Lung (tissue), 12 donors: ENCODE data around the gene TSKU. TPM values are rescaled to one million over a fixed set of nuclear protein-coding genes. Genes with fewer than 3 reads are reported as not detected.

Experiments used
- ATAC-seq: fragments of 200-7000 bp; cut with Tn5 transposase; one replicate; pipeline ENCODE4 v1.9.1; 2020; ENCODE audit warnings: moderate number of reproducible peaks; ENCODE audit not compliant: insufficient read depth, low FRiP score
- DNase-seq, 3 donors: peaks; one replicate each; pipeline ENCODE4 v3.0.0-alpha.2; 2013 to 2017
- H3K27ac ChIP-seq, 2 donors: one replicate each; pipeline ENCODE4 v1.5.1; 2013; ENCODE audit warnings: mild to moderate bottlenecking in 2 of 2, moderate library complexity in 2 of 2, control low read depth in 1 of 2, inconsistent platforms in 1 of 2, low read depth in 1 of 2, low read length in 1 of 2
- H3K27me3 ChIP-seq, 3 donors: one replicate each; pipeline ENCODE4 v1.5.1; 2013; ENCODE audit warnings: low read length in 2 of 3; ENCODE audit not compliant: control insufficient read depth in 3 of 3, insufficient read depth in 3 of 3
- H3K36me3 ChIP-seq, 4 donors: one replicate each; pipeline ENCODE4 v1.5.1; 2013; ENCODE audit warnings: low read length in 4 of 4, mild to moderate bottlenecking in 1 of 4, moderate library complexity in 1 of 4; ENCODE audit not compliant: control insufficient read depth in 4 of 4, insufficient read depth in 4 of 4
- H3K4me1 ChIP-seq, 5 donors: one replicate each; pipeline ENCODE4 v1.5.1; 2013; ENCODE audit warnings: low read length in 5 of 5, mild to moderate bottlenecking in 2 of 5, moderate library complexity in 1 of 5; ENCODE audit not compliant: control insufficient read depth in 5 of 5, insufficient read depth in 5 of 5
- H3K4me3 ChIP-seq: one replicate; pipeline ENCODE4 v1.5.1; 2013; ENCODE audit warnings: mild to moderate bottlenecking, control low read depth, moderate library complexity
- H3K9ac ChIP-seq, 2 donors: one replicate each; pipeline ENCODE4 v1.5.1; 2013; ENCODE audit warnings: low read length in 2 of 2, control low read depth in 1 of 2; ENCODE audit not compliant: insufficient read depth in 1 of 2
- H3K9me3 ChIP-seq, 4 donors: one replicate each; pipeline ENCODE4 v1.5.1; 2013; ENCODE audit warnings: low read length in 3 of 4, mild to moderate bottlenecking in 1 of 4, moderate library complexity in 1 of 4; ENCODE audit not compliant: control insufficient read depth in 4 of 4, insufficient read depth in 3 of 4
- whole genome bisulfite sequencing, 2 donors: extraction: QIAGEN DNeasy Blood & Tissue Kit; methylation state at CpG; one replicate each; pipeline ENCODE4 v1.1.7; 2013; 5-methylcytosine and 5-hydroxymethylcytosine counted together
- polyA plus RNA-seq, 2 donors: library from polyadenylated mRNA; stranded (reverse); fragments of 200-250 nt; gene quantifications; one replicate each; pipeline ENCODE4 v1.2.1, GENCODE V29; 2013
- total RNA-seq, 2 donors: library from RNA; depleted of rRNA in 1 of 2; stranded (reverse); fragments of >200 nt in 1 of 2; gene quantifications; one replicate each; pipeline ENCODE4 v1.2.1, GENCODE V29; 2014 to 2021
- TF ChIP-seq, protein P1 (sequence below): IDR thresholded peaks from 2 replicates; pipeline ENCODE4 v1.5.1; 2012; ENCODE audit warnings: mild to moderate bottlenecking; ENCODE audit errors: control extremely low read depth, extremely low read depth
- donor health status: control.
- donor health status: control.
- donor health status: Bipolar disorder and iron deficiency.
- donor health status: healthy.
- donor health status: DM: yes; HTN: yes; CAD: no.

Gene TSKU
- total and polyA plus RNA-seq, 4 donors, result 3.7 to 18.6 (median 11.6) TPM

DNA sequence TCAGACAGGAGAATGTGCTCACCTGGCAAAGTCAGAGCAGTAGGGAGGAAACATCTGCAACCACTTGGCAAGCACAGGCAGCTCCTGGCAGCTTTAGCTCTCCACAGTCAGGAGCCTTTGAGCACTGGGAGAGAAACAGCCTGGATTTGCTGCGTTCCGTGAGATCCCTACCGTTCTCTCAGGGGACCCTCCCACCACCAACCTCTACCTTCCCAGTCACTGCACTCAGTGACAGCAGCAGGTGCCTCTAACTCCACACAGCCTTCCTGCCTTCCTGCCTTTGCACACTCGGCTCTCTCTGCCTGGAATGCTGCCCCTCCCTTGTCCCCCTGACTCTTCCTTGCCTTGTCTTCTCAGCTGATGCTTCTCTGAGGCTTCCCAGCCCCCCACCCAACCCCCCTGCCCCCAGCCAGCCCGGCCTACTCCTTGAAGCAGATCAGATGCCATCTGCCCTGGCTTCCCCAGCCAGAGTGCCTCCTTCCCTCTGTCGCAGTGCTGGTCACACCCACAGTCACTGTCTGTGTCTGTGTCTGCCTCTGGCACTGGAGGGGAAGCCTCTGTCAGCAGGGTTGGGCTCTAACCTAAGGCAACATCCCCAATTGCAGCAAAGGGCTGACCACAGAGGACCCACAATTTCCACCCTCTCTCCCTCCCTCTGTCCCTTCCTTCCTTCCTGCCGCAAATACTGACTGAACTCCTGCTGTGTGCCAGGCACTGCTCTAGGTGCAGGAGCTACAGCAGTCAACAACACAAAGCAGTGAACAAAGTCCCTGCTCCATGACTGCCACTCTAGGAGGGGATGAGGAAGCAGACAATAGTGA lies 14.9 kb upstream of the TSKU start:
- peak overlapping the region in 1 of 2 donors; percentile 18 for H3K27ac ChIP-seq
- peak in 2 of 3 donors; percentile 51 to 59 for DNase-seq

GRCh38 chr11:76768909-76769560 lies 14.1 kb upstream of the TSKU start:
- H3K4me3 ChIP-seq, result no peak overlapping the region
- H3K9ac ChIP-seq, result no peak overlapping the region
- H3K27me3 ChIP-seq, result no peaks in the 10 kb centered on the region
- no peaks in the 10 kb centered on the region for H3K9me3 ChIP-seq
- DNase-seq (peak in 1 of 3 donors; percentile 51), ATAC-seq (no peak)
- TF ChIP-seq, protein P1, sequence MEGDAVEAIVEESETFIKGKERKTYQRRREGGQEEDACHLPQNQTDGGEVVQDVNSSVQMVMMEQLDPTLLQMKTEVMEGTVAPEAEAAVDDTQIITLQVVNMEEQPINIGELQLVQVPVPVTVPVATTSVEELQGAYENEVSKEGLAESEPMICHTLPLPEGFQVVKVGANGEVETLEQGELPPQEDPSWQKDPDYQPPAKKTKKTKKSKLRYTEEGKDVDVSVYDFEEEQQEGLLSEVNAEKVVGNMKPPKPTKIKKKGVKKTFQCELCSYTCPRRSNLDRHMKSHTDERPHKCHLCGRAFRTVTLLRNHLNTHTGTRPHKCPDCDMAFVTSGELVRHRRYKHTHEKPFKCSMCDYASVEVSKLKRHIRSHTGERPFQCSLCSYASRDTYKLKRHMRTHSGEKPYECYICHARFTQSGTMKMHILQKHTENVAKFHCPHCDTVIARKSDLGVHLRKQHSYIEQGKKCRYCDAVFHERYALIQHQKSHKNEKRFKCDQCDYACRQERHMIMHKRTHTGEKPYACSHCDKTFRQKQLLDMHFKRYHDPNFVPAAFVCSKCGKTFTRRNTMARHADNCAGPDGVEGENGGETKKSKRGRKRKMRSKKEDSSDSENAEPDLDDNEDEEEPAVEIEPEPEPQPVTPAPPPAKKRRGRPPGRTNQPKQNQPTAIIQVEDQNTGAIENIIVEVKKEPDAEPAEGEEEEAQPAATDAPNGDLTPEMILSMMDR, result no peak
- no peaks in the 10 kb centered on the region for H3K36me3 ChIP-seq
- H3K4me1 ChIP-seq, result peaks cover 7 to 61% (median 30%) of the 10 kb centered on the region in 5 donors
- whole genome bisulfite sequencing, 2 donors, result 40 to 58% methylated on average over 10 of the region's 10 CpGs
- H3K27ac ChIP-seq, result no peak overlapping the region

More for the DNA sequence above, 14.9 kb upstream of the TSKU start:
- 6 to 27% methylated on average over 7 of the region's 7 CpGs for WGBS, 2 donors
- TF ChIP-seq, protein P1, result no peak
- ATAC-seq, result peak; percentile 67
- Histone ChIP-seq H3K9me3 (no peaks in the 10 kb centered on the region), H3K4me3 (no peak overlapping the region), H3K9ac (no peak overlapping the region), H3K36me3 (no peaks in the 10 kb centered on the region), H3K4me1 (peaks cover 7 to 69% (median 30%) of the 10 kb centered on the region in 5 donors), H3K27me3 (no peaks in the 10 kb centered on the region)

DNA sequence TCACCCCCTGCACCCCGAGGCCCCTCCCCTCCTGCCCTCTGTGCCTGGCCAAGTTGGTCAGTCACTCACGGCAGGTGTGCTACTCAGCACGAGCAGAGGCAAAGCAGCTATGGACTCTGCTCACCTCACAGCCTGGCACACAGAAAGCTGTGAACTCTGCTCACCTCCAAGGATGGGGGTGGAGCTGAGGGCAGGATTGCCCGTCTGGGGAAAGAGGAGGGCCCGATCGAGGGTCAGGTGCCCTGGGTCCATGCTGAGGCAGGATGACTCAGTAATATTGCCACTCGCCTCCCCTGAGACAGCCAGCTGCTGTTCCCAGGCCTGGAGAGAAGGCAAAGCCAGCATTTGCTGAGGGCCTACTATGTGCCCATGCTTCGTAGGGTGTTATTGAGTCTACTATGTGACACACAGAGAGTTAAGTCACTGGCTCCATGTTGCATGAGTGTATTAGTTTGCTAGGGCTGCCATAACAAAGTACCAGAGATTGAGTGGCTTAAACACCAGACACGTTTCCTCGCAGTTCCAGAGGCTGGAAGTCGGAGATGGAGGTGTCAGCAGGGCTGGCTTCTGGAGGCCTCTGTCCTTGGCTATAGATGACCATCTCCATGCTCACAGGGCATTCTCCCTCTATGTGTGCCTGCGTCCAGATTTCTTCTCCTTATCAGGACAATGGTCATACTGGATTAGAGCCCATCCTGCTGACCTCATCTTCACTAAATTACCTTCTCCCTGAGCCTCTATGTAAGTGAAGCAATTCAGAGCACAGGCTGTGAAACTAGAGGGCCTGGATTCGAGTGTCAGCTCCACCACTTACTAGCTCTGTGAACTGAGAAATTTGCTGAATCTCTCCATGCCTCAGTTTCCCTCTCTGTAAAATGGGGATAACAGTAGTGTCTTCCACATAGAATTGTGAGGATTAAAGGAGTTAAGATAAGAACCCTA lies 13.2 kb upstream of the TSKU start:
- no peak overlapping the region for H3K27ac ChIP-seq
- WGBS, 2 donors, result 80 to 84% methylated on average over 13 of the region's 13 CpGs
- ATAC-seq, result no peak
- peaks cover 7 to 53% (median 30%) of the 10 kb centered on the region in 5 donors for H3K4me1 ChIP-seq
- H3K36me3 ChIP-seq, result no peaks in the 10 kb centered on the region
- no peaks in the 10 kb centered on the region for H3K27me3 ChIP-seq
- no peaks in the 10 kb centered on the region for H3K9me3 ChIP-seq
- no peak for DNase-seq
- H3K9ac ChIP-seq, result no peak overlapping the region
- H3K4me3 ChIP-seq, result no peak overlapping the region
- TF ChIP-seq, protein P1, result no peak
